GM12891 (cell line): ENCODE measurements around the gene TMEM59.

Experiments used
- DNase-seq: peaks from one replicate; pipeline ENCODE4 v3.0.0; 2011; ENCODE audit warnings: low spot score; ENCODE audit not compliant: insufficient read length
- FAIRE-seq: peaks from 2 replicates; lab custom pipeline; 2011; peaks lifted over from hg19 to GRCh38; lab: Jason Lieb, UNC
- PAX5 ChIP-seq: IDR thresholded peaks from 2 replicates; pipeline ENCODE4 v1.6.1; 2011; ENCODE audit warnings: low read length, moderate library complexity, mild to moderate bottlenecking; ENCODE audit not compliant: insufficient read depth, severe bottlenecking
- POLR2A ChIP-seq: IDR thresholded peaks from 2 replicates; pipeline ENCODE4 v1.6.1; 2011; ENCODE audit warnings: low read depth, low read length, control low read depth
- POLR2AphosphoS5 ChIP-seq: IDR thresholded peaks from 2 replicates; pipeline ENCODE4 v1.6.1; 2011; ENCODE audit warnings: low read depth, low read length, control low read depth
- POU2F2 ChIP-seq: IDR thresholded peaks from 2 replicates; pipeline ENCODE4 v1.6.1; 2011; ENCODE audit warnings: low read depth, mild to moderate bottlenecking, control low read depth, low read length, moderate library complexity
- SPI1 ChIP-seq: IDR thresholded peaks from 2 replicates; pipeline ENCODE4 v1.6.1; 2011; ENCODE audit warnings: low read depth, low read length, control low read depth
- TAF1 ChIP-seq: IDR thresholded peaks from 2 replicates; pipeline ENCODE4 v1.6.1; 2011; ENCODE audit warnings: low read depth, low read length, control low read depth

The TMEM59 gene

DNA sequence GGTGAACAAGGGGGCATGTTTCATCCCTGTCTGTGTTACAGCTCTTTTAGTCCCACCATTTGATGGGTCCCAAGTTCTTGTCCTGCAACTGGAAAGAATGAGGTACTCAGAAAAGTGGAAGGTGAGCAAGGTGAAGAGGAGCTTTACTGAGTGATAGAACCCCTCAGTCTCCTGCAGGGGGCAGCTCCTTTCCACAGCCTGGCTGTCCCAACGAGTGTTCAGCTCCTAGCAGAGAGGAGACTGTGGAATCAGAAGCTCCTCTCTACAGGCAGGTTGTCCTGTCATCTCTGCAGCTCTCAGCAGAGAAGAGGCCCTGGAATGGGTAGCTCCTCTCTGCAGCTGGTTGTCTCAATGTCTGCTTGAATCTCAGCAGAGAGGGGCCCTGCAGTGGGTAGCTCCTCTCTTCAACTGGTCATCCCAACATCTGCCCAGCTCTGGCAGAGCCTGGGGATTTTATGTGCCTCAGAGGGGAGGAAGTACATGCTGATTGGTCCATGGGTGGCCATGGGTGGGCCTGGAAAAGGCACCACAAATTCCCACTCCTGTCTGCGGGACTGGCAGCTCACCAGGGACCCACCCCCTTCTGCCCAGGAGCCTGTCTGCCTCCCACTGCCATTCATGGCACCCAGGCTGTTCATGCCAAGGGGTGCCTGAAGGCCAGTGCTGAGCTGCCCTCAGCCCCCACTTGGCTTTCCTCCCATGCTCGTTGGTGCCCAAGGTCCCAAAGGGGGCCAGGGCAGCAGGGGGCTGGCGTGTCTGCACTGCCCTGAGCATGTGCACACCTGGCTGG is 60.7 kb downstream of the TMEM59 start:
- FAIRE-seq: no peak
- no peak for DNase-seq

DNA sequence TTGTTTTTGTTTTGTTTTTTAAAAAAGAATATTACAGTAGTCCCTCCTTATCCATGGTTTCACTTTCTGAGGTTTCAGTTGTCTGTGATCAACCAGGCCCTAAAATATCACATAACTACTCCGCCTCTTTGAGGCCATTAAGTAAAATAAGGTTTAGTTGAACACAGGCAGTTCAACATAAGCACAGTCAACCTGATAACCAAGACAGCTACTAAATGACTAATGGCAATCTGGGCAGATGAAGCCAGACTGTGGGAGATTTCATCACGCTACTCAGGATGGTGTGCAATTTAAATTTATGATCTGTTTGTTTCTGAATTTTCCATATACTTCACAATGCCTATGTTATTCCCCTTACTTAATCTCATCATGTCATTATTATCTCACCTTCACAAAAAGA is 65.1 kb downstream of the TMEM59 start:
- TF ChIP-seq SPI1: no peak
- TF ChIP-seq POU2F2: no peak
- TF ChIP-seq TAF1: no peak
- TF ChIP-seq POLR2AphosphoS5: no peak
- no peak for TF ChIP-seq PAX5
- TF ChIP-seq POLR2A: no peak
- DNase-seq (no peak), FAIRE-seq (no peak)

More for the DNA sequence above, 60.7 kb downstream of the TMEM59 start:
- no peak for TF ChIP-seq SPI1

DNA sequence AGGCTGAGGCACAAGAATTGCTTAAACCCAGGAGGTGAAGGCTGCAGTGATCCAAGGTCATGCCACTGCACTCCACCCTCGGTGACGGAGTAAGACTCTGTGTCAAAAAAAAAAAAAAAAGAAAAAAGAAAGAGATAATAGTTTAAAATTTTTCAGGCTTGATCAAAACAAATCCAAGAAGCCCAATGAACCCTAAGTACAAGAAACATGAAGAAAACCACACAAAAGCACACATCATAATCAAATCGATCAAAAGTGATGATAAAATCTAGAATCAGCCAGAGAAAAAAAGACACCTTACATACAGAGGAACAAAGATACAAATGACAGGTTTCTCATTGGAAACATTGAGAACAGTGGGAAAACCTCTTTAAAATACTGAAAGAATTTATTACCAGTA is 66.5 kb downstream of the TMEM59 start:
- DNase-seq (no peak), FAIRE-seq (no peak)
- TF ChIP-seq PAX5: no peak
- TF ChIP-seq POLR2AphosphoS5: no peak
- no peak for TF ChIP-seq POLR2A
- TF ChIP-seq POU2F2: no peak
- TF ChIP-seq TAF1: no peak
- TF ChIP-seq SPI1: no peak

DNA sequence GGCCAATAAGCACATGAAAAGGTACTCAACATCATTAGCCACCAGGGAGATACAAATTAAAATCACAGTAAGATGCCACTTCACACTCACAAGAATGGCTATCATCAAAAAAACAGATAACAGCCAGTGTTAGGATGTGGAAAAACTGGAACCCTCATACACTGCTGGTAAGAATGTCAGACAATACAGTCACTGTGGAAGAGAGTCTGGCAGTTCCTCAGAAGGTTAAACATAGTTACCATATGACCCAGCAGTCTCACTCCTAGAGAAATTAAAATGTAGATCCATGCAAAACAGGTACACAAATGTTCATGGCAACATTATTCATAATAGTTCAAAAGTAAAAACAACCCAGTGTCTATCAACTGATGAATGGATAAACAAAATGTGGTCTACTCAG is 68.3 kb downstream of the TMEM59 start:
- no peak for DNase-seq
- TF ChIP-seq TAF1 (no peak), POLR2A (no peak), POU2F2 (no peak)
- FAIRE-seq: no peak

DNA sequence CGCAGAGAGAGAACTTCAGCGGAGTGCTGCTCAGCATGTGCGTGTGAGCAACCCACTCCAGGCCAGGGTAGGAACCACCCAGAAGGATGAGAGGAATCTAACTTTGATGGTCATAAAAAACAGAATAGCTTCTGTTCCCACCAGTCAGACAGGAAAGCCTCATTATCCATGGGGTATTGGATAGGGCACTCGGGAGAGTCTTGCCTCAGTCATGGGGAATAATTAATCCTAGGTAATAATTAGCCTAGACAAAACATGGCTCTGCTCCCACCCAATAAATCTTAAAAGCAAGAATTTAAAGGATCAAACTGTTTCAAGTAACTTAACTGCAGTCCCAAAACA is 70.3 kb downstream of the TMEM59 start:
- FAIRE-seq (no peak), DNase-seq (no peak)
- TF ChIP-seq SPI1 (no peak), POLR2A (no peak), POU2F2 (no peak), PAX5 (no peak), TAF1 (no peak), POLR2AphosphoS5 (no peak)

DNA sequence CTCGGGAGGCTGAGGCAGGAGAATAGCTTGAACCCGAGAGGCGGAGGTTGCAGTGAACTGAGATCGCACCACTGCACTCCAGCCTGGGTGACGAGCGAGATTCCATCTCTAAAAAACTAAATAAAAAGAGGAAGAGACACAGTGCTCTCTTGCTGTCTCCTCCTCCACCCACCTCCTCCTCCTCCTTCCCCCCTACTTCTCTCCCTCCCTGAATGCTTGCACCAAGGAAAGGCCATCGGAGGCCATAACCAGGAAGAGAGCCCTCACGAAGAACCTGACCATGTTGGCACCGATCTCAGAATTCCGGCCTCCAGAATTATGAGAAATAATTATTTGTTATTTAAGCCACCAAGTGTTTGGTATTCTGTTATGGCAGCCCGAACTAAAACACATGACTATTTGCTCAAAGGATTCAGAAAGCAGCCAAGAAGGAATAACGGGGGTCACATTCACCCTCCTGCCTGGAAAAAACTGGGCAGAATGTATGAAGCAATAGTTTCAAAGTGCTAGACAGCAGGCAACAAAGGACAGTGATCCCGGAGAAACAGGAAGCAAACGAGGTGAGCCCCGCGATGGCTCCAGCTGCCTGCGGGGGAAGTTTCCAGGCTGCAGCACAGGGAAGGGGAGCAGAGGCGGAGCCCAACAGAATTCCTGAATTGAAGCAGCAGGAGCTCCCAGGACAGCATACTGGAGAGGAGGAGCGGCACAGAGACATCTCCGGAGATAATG is 70.8 kb downstream of the TMEM59 start:
- FAIRE-seq: no peak
- DNase-seq: no peak
- no peak for TF ChIP-seq POLR2A
- no peak for TF ChIP-seq PAX5

DNA sequence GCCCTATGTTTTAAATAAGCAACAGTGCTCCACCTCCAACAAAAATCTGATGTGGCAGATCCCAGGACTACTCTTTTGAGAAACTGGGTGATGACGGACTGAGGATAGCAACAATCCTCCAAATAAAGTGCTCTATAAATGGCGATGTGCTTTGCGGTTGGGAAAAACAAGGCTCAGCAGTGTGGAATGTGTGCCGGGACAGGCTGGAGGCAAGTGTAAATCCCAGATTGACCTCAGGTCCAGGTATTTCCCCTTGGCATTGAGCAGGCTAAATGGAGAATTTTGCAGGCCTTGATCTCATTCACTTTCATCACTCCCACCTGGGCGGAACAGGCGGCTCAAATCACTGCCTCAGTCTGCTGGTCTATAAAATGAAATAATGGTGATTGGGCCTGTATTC is 71.8 kb downstream of the TMEM59 start:
- TF ChIP-seq POLR2A: no peak
- TF ChIP-seq POLR2AphosphoS5: no peak
- TF ChIP-seq SPI1: no peak
- TF ChIP-seq POU2F2: no peak
- FAIRE-seq (no peak), DNase-seq (no peak)

DNA sequence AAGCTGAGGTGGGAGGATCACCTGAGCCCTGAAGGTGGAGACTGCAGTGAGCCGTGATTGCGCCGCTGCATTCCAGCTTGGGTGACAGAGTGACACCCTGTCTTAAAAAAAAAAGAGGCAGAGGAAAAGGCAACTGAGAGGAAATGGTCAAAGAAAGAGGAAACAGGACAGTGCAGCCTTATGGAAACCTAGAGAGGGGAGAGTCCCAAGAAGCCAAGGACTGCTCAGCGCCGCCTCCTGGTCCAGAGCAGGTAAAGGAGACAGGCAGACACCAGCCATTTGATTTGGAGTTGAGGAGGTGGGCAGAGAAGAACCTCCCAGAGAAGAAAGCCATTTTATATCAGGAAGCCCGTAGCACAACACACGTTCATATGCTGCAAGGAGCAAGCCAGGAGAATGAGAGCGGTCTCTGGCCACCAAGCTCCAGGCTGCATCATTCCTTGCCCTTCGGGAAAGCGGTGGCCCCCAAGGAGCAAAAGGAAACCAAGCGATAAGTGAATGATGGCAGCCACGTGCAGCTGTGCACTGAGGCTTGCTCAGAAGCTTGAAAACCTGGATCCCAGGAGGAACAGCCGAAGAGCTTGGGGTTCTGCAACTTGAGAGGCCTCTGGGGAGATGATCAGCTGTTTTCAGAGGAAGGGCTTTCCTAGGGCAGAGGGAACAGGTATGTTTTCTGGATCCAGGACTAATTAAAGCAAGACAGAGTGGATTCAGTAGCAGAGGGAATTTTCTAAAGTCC is 73.1 kb downstream of the TMEM59 start:
- TF ChIP-seq TAF1 (no peak), POLR2AphosphoS5 (no peak), SPI1 (peak; percentile 52), POLR2A (no peak), PAX5 (no peak), POU2F2 (no peak)
- FAIRE-seq (no peak), DNase-seq (no peak)
